OCI-LY7 (cell line): ENCODE data around the gene MDC1. TPM values are rescaled to one million over a fixed set of nuclear protein-coding genes. Genes with fewer than 3 reads are reported as not detected.

Experiments
- BruUV-seq: library from RNA; stranded (reverse); fragments of 400-500 nt; replicated peaks from 2 replicates; lab custom pipeline; 2021; lab: Mats Ljungman, UMichigan
- CTCF ChIA-PET: fragments of 300-600 bp; sonication (Branson Sonifier 250); formaldehyde crosslinking; loops from one replicate; lab custom pipeline; 2022; ENCODE audit warnings: antibody characterized with exemption; ENCODE audit not compliant: unreplicated experiment; lab: Charles Lee
- POLR2A ChIA-PET: fragments of 300-600 bp; sonication (Branson Sonifier 250); formaldehyde crosslinking; loops from one replicate; lab custom pipeline; 2022; ENCODE audit warnings: antibody characterized with exemption; lab: Charles Lee
- DNase-seq: peaks from one replicate; pipeline ENCODE4 v3.0.0-alpha.2; 2015; ENCODE audit warnings: low spot score
- H2AFZ ChIP-seq: fragments of 200-600 bp; sonication (generic), shearing (Covaris generic); 2 replicates; pipeline ENCODE4 v1.6.1; 2014; ENCODE audit warnings: mild to moderate bottlenecking, antibody characterized with exemption, low read length, moderate library complexity
- H3K27ac ChIP-seq: fragments of 200-600 bp; sonication (generic); 2 replicates; pipeline ENCODE4 v1.5.1; 2014; ENCODE audit warnings: mixed run types, low read depth, mild to moderate bottlenecking, moderate library complexity, low read length, inconsistent platforms; ENCODE audit not compliant: poor library complexity, severe bottlenecking
- H3K36me3 ChIP-seq: fragments of 200-600 bp; sonication (generic); 2 replicates; pipeline ENCODE4 v1.6.1; 2014; ENCODE audit warnings: mild to moderate bottlenecking, antibody characterized with exemption, low read length, moderate library complexity, mixed read lengths; ENCODE audit not compliant: insufficient read depth
- H3K4me1 ChIP-seq: fragments of 200-600 bp; sonication (generic); 2 replicates; pipeline ENCODE4 v1.5.1; 2014; ENCODE audit warnings: mild to moderate bottlenecking, low read length; ENCODE audit not compliant: insufficient read depth, poor library complexity, severe bottlenecking
- H3K4me2 ChIP-seq: fragments of 200-600 bp; sonication (generic); 2 replicates; pipeline ENCODE4 v1.6.1; 2014; ENCODE audit warnings: mild to moderate bottlenecking, low read length
- H3K4me3 ChIP-seq: fragments of 200-600 bp; sonication (generic); 2 replicates; pipeline ENCODE4 v1.5.1; 2014; ENCODE audit warnings: mild to moderate bottlenecking, low read depth, low read length; ENCODE audit not compliant: poor library complexity, severe bottlenecking
- H3K79me2 ChIP-seq: fragments of 200-600 bp; sonication (generic); 2 replicates; pipeline ENCODE4 v1.6.1; 2016; ENCODE audit warnings: low read depth, mild to moderate bottlenecking, low read length, moderate library complexity, mixed read lengths; ENCODE audit not compliant: insufficient read depth
- H3K9me2 ChIP-seq: fragments of 200-600 bp; sonication (generic); 2 replicates; pipeline ENCODE4 v1.6.1; 2016; ENCODE audit warnings: mild to moderate bottlenecking, low read length, mixed read lengths; ENCODE audit not compliant: insufficient read depth
- H3K9me3 ChIP-seq: fragments of 200-600 bp; sonication (generic); 2 replicates; pipeline ENCODE4 v1.6.1; 2014; ENCODE audit warnings: mild to moderate bottlenecking, mixed run types, low read length, mixed read lengths
- H4K20me1 ChIP-seq: fragments of 200-600 bp; sonication (generic); 2 replicates; pipeline ENCODE4 v1.6.1; 2014; ENCODE audit warnings: mild to moderate bottlenecking, antibody characterized with exemption, low read length, moderate library complexity, mixed read lengths; ENCODE audit not compliant: insufficient read depth
- EZH2phosphoT487 ChIP-seq: fragments of 200-600 bp; sonication (generic); IDR thresholded peaks from 2 replicates; pipeline ENCODE4 v1.6.1; 2018; ENCODE audit warnings: low read depth, borderline replicate concordance, mild to moderate bottlenecking, mixed run types, antibody characterized with exemption, low read length, moderate library complexity, mixed read lengths
- intact Hi-C: fragments of 100-400 bp; cut with micrococcal nuclease; formaldehyde crosslinking; loops from one replicate; pipeline ENCODE4 v1.10.0; 2022; ENCODE audit not compliant: unreplicated experiment
- total RNA-seq, 2 experiments: library from RNA; depleted of rRNA in 1 of 2; stranded (reverse); fragments of >200 nt in 1 of 2; shearing (Covaris generic) in 1 of 2; gene quantifications; 2 replicates each; pipeline ENCODE4 v1.2.3, GENCODE V29; 2014 to 2022
- TF ChIP-seq, protein P1 (sequence below): fragments of 200-600 bp; sonication (generic); conservative IDR thresholded peaks from 2 replicates; pipeline ENCODE4 v1.5.1; 2014; ENCODE audit warnings: mild to moderate bottlenecking, antibody characterized with exemption, low read length, moderate library complexity, mixed read lengths

MDC1 gene
- total RNA-seq, 2 experiments from 2014 or later: 41.6 to 107 TPM

DNA sequence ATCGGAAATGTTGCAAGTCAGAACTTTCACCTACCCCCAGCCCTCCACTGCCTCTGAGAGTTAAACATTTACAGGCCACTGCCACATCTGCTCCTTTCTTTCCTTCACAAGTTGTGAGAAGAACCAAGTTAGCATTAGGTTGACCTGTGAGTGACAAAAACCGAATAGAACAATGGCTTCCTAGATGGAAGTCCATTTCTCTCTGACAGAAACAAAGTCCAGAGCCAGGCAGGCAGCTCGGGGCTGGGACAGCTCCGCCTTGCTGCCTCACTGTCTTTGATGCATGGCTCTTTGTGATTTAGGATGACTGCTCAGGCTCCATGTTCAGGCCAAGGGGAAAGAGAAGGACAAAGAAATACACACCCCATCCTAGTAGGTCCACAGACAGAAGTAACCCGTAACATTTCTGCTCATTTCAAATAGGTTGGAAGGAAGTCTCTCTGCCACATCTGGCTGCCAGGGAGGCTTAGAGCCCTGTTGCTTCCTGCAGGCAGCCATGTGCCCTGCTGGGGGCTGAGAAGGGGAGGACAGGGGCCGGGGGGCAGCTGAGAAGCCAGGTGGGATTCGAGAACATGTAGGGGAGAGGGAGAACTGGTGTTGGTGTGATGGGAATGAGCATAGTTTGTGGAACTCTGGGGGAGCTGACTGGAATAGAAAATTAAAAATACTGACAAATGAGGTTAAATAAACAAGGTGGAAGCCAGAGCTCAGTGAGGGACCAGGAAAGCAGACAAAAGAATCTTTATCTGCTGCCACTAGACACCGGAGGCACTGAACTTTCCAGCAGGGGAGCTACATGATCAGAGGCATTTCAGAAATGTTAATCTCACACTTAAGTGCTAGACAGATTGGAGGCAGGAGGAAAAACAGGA lies 46.8 kb upstream of the MDC1 start:
- Histone ChIP-seq H3K9me3 (no peaks in the 10 kb centered on the region), H3K4me2 (no peak overlapping the region), H4K20me1 (no peaks in the 10 kb centered on the region), H3K9me2 (no peaks in the 10 kb centered on the region), H3K4me1 (peaks cover 12% of the 10 kb centered on the region), H2AFZ (no peak overlapping the region), H3K79me2 (no peaks in the 10 kb centered on the region), H3K36me3 (no peaks in the 10 kb centered on the region), H3K4me3 (no peak overlapping the region), H3K27ac (no peak overlapping the region)
- no peak for DNase-seq
- intact Hi-C loops: no loop called here
- POLR2A ChIA-PET: interaction anchor here (0.6 kb wide), 1 partner anchor 24 kb away, joined by 4 read pairs; no protein-coding TSS in a partner anchor
- CTCF ChIA-PET: no interaction called here
- TF ChIP-seq EZH2phosphoT487: no peak
- TF ChIP-seq, protein P1, sequence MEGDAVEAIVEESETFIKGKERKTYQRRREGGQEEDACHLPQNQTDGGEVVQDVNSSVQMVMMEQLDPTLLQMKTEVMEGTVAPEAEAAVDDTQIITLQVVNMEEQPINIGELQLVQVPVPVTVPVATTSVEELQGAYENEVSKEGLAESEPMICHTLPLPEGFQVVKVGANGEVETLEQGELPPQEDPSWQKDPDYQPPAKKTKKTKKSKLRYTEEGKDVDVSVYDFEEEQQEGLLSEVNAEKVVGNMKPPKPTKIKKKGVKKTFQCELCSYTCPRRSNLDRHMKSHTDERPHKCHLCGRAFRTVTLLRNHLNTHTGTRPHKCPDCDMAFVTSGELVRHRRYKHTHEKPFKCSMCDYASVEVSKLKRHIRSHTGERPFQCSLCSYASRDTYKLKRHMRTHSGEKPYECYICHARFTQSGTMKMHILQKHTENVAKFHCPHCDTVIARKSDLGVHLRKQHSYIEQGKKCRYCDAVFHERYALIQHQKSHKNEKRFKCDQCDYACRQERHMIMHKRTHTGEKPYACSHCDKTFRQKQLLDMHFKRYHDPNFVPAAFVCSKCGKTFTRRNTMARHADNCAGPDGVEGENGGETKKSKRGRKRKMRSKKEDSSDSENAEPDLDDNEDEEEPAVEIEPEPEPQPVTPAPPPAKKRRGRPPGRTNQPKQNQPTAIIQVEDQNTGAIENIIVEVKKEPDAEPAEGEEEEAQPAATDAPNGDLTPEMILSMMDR: no peak
- no TSS peak for BruUV-seq

DNA sequence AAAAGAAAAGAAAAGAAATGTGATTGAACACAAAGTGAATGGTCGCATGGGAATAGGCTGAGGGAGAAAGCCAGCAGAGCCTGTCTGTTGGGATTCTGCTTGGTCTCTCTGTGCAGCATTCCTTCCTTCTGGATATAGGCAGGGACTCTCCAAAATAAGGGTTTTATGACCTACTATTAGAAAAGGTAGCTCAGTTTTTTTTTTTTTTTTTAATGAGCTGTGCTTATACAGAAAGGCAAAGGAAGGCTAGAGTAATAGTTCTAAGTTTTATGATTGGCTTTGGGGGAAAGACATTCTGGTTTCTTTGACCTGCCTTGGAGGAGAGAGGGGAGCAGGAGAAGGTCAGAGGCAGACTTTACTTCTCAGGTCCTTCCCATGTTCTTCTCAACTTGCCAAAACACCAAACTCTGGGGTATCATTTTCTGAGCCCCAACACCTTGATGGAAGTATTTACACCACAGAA lies 46.1 kb upstream of the MDC1 start:
- no peak for TF ChIP-seq EZH2phosphoT487
- TF ChIP-seq, protein P1: no peak
- H3K79me2 ChIP-seq: no peaks in the 10 kb centered on the region
- no peak overlapping the region for H3K4me2 ChIP-seq
- intact Hi-C loops: no loop called here
- H3K9me3 ChIP-seq: no peaks in the 10 kb centered on the region
- H4K20me1 ChIP-seq: no peaks in the 10 kb centered on the region
- ChIA-PET CTCF (no interaction called here), POLR2A (interaction anchor here (0.6 kb wide), 3 partner anchors 24 to 1548 kb away, joined by 3 to 4 read pairs (median 3); no protein-coding TSS in a partner anchor)
- peaks cover 16% of the 10 kb centered on the region for H3K4me1 ChIP-seq
- no peak for DNase-seq
- no peaks in the 10 kb centered on the region for H3K9me2 ChIP-seq
- no TSS peak for BruUV-seq
- no peak overlapping the region for H3K27ac ChIP-seq
- no peak overlapping the region for H3K4me3 ChIP-seq
- H2AFZ ChIP-seq: no peak overlapping the region
- no peaks in the 10 kb centered on the region for H3K36me3 ChIP-seq
